Dendritic cell treated with granulocyte-macrophage colony-stimulating factor and Interleukin-4, amounts not matched to agents 40 ng/mL and 50 ng/mL, for 4 days (primary cell): ENCODE measurements around the gene KLK13.

ENCODE experiments used
- H3K27ac Mint-ChIP-seq: one replicate; pipeline ENCODE4 v1.8.0; 2022; ENCODE audit warnings: mild to moderate bottlenecking, mixed read lengths
- H3K27me3 Mint-ChIP-seq: one replicate; pipeline ENCODE4 v1.8.0; 2022; ENCODE audit warnings: mild to moderate bottlenecking, mixed read lengths
- H3K36me3 Mint-ChIP-seq: one replicate; pipeline ENCODE4 v1.8.0; 2022; ENCODE audit warnings: low read depth, mixed read lengths
- H3K4me1 Mint-ChIP-seq: one replicate; pipeline ENCODE4 v1.8.0; 2022; ENCODE audit warnings: low read depth, mixed read lengths
- H3K4me3 Mint-ChIP-seq: one replicate; pipeline ENCODE4 v1.8.0; 2022; ENCODE audit warnings: mild to moderate bottlenecking, moderate library complexity, mixed read lengths
- H3K9me3 Mint-ChIP-seq: one replicate; pipeline ENCODE4 v1.8.0; 2022; ENCODE audit warnings: mixed read lengths
- intact Hi-C: fragments of 100-400 bp; cut with micrococcal nuclease; formaldehyde crosslinking; loops from one replicate; pipeline ENCODE4 v1.15.0; 2022

The KLK13 gene

GRCh38 chr19:51060973-51061372, 3.9 kb downstream of the KLK13 start:
- Mint-ChIP-seq H3K9me3 (no peaks in the 10 kb centered on the region), H3K27ac (no peak overlapping the region), H3K36me3 (no peaks in the 10 kb centered on the region), H3K4me3 (no peak overlapping the region), H3K4me1 (peaks cover 10% of the 10 kb centered on the region), H3K27me3 (peaks cover 46% of the 10 kb centered on the region)
- intact Hi-C loops, result no loop called here

GRCh38 chr19:51060336-51060735, 4.6 kb downstream of the KLK13 start:
- intact Hi-C loops, result no loop called here
- Mint-ChIP-seq H3K9me3 (no peaks in the 10 kb centered on the region), H3K4me3 (no peak overlapping the region), H3K27ac (no peak overlapping the region), H3K36me3 (no peaks in the 10 kb centered on the region), H3K27me3 (peaks cover 44% of the 10 kb centered on the region), H3K4me1 (peaks cover 3% of the 10 kb centered on the region)

GRCh38 chr19:51059715-51060114, 5.2 kb downstream of the KLK13 start:
- H3K4me1 Mint-ChIP-seq, result no peaks in the 10 kb centered on the region
- H3K4me3 Mint-ChIP-seq, result no peak overlapping the region
- H3K27me3 Mint-ChIP-seq, result peaks cover 42% of the 10 kb centered on the region
- no peaks in the 10 kb centered on the region for H3K9me3 Mint-ChIP-seq
- no peaks in the 10 kb centered on the region for H3K36me3 Mint-ChIP-seq
- intact Hi-C loops, result no loop called here
- H3K27ac Mint-ChIP-seq, result no peak overlapping the region

- Mint-ChIP-seq H3K27ac (no peak overlapping the region), H3K4me1 (no peaks in the 10 kb centered on the region), H3K36me3 (no peaks in the 10 kb centered on the region), H3K9me3 (no peaks in the 10 kb centered on the region), H3K4me3 (no peak overlapping the region), H3K27me3 (peaks cover 38% of the 10 kb centered on the region)
- intact Hi-C loops, result no loop called here
These were observed 9.0 kb downstream of the KLK13 start for GRCh38 chr19:51055866-51056265.

- intact Hi-C loops, result no loop called here
- Mint-ChIP-seq H3K27ac (no peak overlapping the region), H3K4me3 (no peak overlapping the region), H3K4me1 (no peaks in the 10 kb centered on the region), H3K27me3 (peaks cover 21% of the 10 kb centered on the region), H3K36me3 (no peaks in the 10 kb centered on the region), H3K9me3 (no peaks in the 10 kb centered on the region)
These were observed 17.9 kb downstream of the KLK13 start for GRCh38 chr19:51047031-51047335.

GRCh38 chr19:51044327-51044726, 20.6 kb downstream of the KLK13 start:
- intact Hi-C loops, result no loop called here
- H3K4me1 Mint-ChIP-seq, result no peaks in the 10 kb centered on the region
- H3K27me3 Mint-ChIP-seq, result peaks cover 18% of the 10 kb centered on the region
- H3K27ac Mint-ChIP-seq, result no peak overlapping the region
- no peak overlapping the region for H3K4me3 Mint-ChIP-seq
- no peaks in the 10 kb centered on the region for H3K36me3 Mint-ChIP-seq
- no peaks in the 10 kb centered on the region for H3K9me3 Mint-ChIP-seq

GRCh38 chr19:51043497-51043896, 21.4 kb downstream of the KLK13 start:
- Mint-ChIP-seq H3K27ac (no peak overlapping the region), H3K9me3 (no peaks in the 10 kb centered on the region), H3K4me1 (no peaks in the 10 kb centered on the region), H3K27me3 (peaks cover 14% of the 10 kb centered on the region), H3K4me3 (no peak overlapping the region), H3K36me3 (no peaks in the 10 kb centered on the region)
- intact Hi-C loops, result no loop called here

- no peak overlapping the region for H3K4me3 Mint-ChIP-seq
- no peak overlapping the region for H3K27ac Mint-ChIP-seq
- no peaks in the 10 kb centered on the region for H3K4me1 Mint-ChIP-seq
- intact Hi-C loops, result no loop called here
- H3K36me3 Mint-ChIP-seq, result no peaks in the 10 kb centered on the region
- peaks cover 7% of the 10 kb centered on the region for H3K27me3 Mint-ChIP-seq
- H3K9me3 Mint-ChIP-seq, result no peaks in the 10 kb centered on the region
These were observed 24.7 kb downstream of the KLK13 start for GRCh38 chr19:51040151-51040550.

- H3K27ac Mint-ChIP-seq, result no peak overlapping the region
These were observed 28.4 kb downstream of the KLK13 start for GRCh38 chr19:51036519-51036918.

GRCh38 chr19:51034704-51035103, 30.2 kb downstream of the KLK13 start, which contains the start of gene KLK12:
Gene KLK12 (minus strand): TSS chr19:51035002. CDS start chr19:51034621, 381 bp downstream.
- Mint-ChIP-seq H3K4me1 (no peaks in the 10 kb centered on the region), H3K4me3 (no peak within 1 kb of the TSS), H3K36me3 (no peaks in the 10 kb centered on the region), H3K27ac (no peak within 1 kb of the TSS), H3K27me3 (peaks cover 20% of the 10 kb centered on the region), H3K9me3 (no peaks in the 10 kb centered on the region)
- intact Hi-C loops, result no loop called here

More at GRCh38 chr19:51036519-51036918, 28.4 kb downstream of the KLK13 start:
- H3K4me1 Mint-ChIP-seq, result no peaks in the 10 kb centered on the region
- no peaks in the 10 kb centered on the region for H3K9me3 Mint-ChIP-seq
- H3K4me3 Mint-ChIP-seq, result no peak overlapping the region
- peaks cover 17% of the 10 kb centered on the region for H3K27me3 Mint-ChIP-seq
- no peaks in the 10 kb centered on the region for H3K36me3 Mint-ChIP-seq
- intact Hi-C loops, result no loop called here

GRCh38 chr19:51031880-51032225, 33.0 kb downstream of the KLK13 start:
- Mint-ChIP-seq H3K27ac (no peak overlapping the region), H3K9me3 (no peaks in the 10 kb centered on the region), H3K4me3 (no peak overlapping the region), H3K27me3 (peaks cover 27% of the 10 kb centered on the region), H3K4me1 (no peaks in the 10 kb centered on the region), H3K36me3 (no peaks in the 10 kb centered on the region)
- intact Hi-C loops, result no loop called here

- intact Hi-C loops, result no loop called here
- Mint-ChIP-seq H3K9me3 (no peaks in the 10 kb centered on the region), H3K36me3 (no peaks in the 10 kb centered on the region), H3K27me3 (peaks cover 30% of the 10 kb centered on the region), H3K4me3 (no peak overlapping the region), H3K27ac (no peak overlapping the region), H3K4me1 (no peaks in the 10 kb centered on the region)
These were observed 33.5 kb downstream of the KLK13 start for GRCh38 chr19:51031220-51031879.

GRCh38 chr19:51030631-51031030, 34.3 kb downstream of the KLK13 start:
- Mint-ChIP-seq H3K4me1 (no peaks in the 10 kb centered on the region), H3K36me3 (no peaks in the 10 kb centered on the region), H3K4me3 (no peak overlapping the region), H3K27ac (no peak overlapping the region), H3K9me3 (no peaks in the 10 kb centered on the region), H3K27me3 (peaks cover 34% of the 10 kb centered on the region)
- intact Hi-C loops, result no loop called here

- Mint-ChIP-seq H3K4me3 (no peak overlapping the region), H3K27me3 (peaks cover 29% of the 10 kb centered on the region), H3K36me3 (no peaks in the 10 kb centered on the region), H3K9me3 (no peaks in the 10 kb centered on the region), H3K4me1 (no peaks in the 10 kb centered on the region), H3K27ac (no peak overlapping the region)
- intact Hi-C loops, result no loop called here
These were observed 35.2 kb downstream of the KLK13 start for GRCh38 chr19:51029718-51030117.

GRCh38 chr19:51027873-51028272, 37.0 kb downstream of the KLK13 start:
- Mint-ChIP-seq H3K27me3 (peaks cover 34% of the 10 kb centered on the region), H3K4me1 (no peaks in the 10 kb centered on the region), H3K9me3 (no peaks in the 10 kb centered on the region), H3K4me3 (no peak overlapping the region), H3K27ac (no peak overlapping the region), H3K36me3 (no peaks in the 10 kb centered on the region)
- intact Hi-C loops, result no loop called here
